ENCODE measurements around the gene NOCT.

DNA sequence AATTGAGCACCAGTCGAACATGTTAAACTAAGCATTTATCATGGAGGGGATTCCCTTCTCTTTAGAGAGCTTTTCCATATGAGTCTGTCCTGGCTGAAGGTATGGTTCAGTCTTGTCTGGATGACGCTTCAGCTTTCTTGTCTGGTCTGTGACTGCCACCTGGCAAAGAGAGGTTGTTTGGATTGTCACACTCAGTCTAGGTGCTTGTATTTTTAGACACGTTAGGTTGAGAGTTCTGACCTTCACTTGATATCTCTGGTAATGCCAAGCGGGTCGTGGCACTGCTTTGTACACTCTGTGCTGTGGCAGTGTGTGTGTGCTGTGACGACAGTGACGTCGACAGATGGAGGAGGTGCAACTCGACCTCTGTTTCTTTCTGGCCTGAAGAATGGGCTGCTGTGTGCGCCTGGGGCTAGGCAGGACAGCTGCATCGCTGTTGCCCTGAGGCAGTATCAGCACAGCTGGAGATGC, 12.6 kb downstream of the NOCT start:
- TF ChIP-seq, protein P1, sequence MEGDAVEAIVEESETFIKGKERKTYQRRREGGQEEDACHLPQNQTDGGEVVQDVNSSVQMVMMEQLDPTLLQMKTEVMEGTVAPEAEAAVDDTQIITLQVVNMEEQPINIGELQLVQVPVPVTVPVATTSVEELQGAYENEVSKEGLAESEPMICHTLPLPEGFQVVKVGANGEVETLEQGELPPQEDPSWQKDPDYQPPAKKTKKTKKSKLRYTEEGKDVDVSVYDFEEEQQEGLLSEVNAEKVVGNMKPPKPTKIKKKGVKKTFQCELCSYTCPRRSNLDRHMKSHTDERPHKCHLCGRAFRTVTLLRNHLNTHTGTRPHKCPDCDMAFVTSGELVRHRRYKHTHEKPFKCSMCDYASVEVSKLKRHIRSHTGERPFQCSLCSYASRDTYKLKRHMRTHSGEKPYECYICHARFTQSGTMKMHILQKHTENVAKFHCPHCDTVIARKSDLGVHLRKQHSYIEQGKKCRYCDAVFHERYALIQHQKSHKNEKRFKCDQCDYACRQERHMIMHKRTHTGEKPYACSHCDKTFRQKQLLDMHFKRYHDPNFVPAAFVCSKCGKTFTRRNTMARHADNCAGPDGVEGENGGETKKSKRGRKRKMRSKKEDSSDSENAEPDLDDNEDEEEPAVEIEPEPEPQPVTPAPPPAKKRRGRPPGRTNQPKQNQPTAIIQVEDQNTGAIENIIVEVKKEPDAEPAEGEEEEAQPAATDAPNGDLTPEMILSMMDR (optimal IDR thresholded peaks at IDR 0.05 in 1 of 3, IDR thresholded peaks at IDR 0.05 in 1 of 3, conservative IDR thresholded peaks at IDR 0.05 in 1 of 3; ENCODE audit: extremely low read depth in 1 of 3, insufficient read depth in 2 of 3, low read length in 3 of 3), result no peak
- no peak for TF ChIP-seq EZH2 (IDR thresholded peaks at IDR 0.05; ENCODE audit: low read length)

All from keratinocyte (primary cell).